Ectodermal cell (in vitro differentiated cells): ENCODE data around the gene PI16.
A peak's percentile ranks its signal among the peaks of the same experiment; 100 is the strongest.
"Not testable (repeated sequence)": the region's sequence is repeated elsewhere in the genome, so short reads cannot be mapped to it uniquely, and the experiment has no call there.

Experiments used
- H3K27ac ChIP-seq: 2 replicates; pipeline ENCODE4 v1.7.0; 2013; ENCODE audit warnings: mild to moderate bottlenecking, low read depth, low read length; ENCODE audit not compliant: insufficient read depth, poor library complexity, severe bottlenecking
- H3K27me3 ChIP-seq: 2 replicates; pipeline ENCODE4 v1.7.0; 2013; ENCODE audit warnings: mild to moderate bottlenecking, low read length; ENCODE audit not compliant: insufficient read depth, control insufficient read depth, poor library complexity, severe bottlenecking
- H3K36me3 ChIP-seq: one replicate; pipeline ENCODE4 v1.7.0; 2013; ENCODE audit warnings: low read length; ENCODE audit not compliant: control insufficient read depth, insufficient read depth
- H3K4me1 ChIP-seq: one replicate; pipeline ENCODE4 v1.7.0; 2013; ENCODE audit warnings: low read length; ENCODE audit not compliant: control insufficient read depth, insufficient read depth
- H3K4me3 ChIP-seq: 2 replicates; pipeline ENCODE4 v1.7.0; 2013; ENCODE audit warnings: low read depth, low read length, control low read depth; ENCODE audit not compliant: insufficient read depth
- H3K9me3 ChIP-seq: 2 replicates; pipeline ENCODE4 v1.7.0; 2013; ENCODE audit warnings: mild to moderate bottlenecking, low read length, moderate library complexity; ENCODE audit not compliant: control insufficient read depth
- WGBS, 2 experiments: methylation state at CpG; one replicate each; pipeline ENCODE4 v1.1.7; 2013; ENCODE audit warnings: missing lambda C conversion rate in 2 of 2; 5-methylcytosine and 5-hydroxymethylcytosine counted together

PI16 gene

GRCh38 chr6:36983538-36983937 is 29.0 kb downstream of the PI16 start:
- Histone ChIP-seq H3K27ac (no peak overlapping the region), H3K36me3 (peaks cover 3% of the 10 kb centered on the region), H3K9me3 (no peaks in the 10 kb centered on the region), H3K4me3 (no peak overlapping the region), H3K27me3 (no peaks in the 10 kb centered on the region), H3K4me1 (peaks cover 39% of the 10 kb centered on the region)
- WGBS, 2 experiments: 95 to 96% methylated on average over 3 of the region's 3 CpGs

GRCh38 chr6:36984581-36985416 is 30.3 kb downstream of the PI16 start:
- H3K27me3 ChIP-seq: no peaks in the 10 kb centered on the region
- peak overlapping the region; percentile 38 for H3K27ac ChIP-seq
- H3K4me3 ChIP-seq: peak overlapping the region; percentile 91
- peaks cover 39% of the 10 kb centered on the region for H3K4me1 ChIP-seq
- H3K36me3 ChIP-seq: no peaks in the 10 kb centered on the region
- no peaks in the 10 kb centered on the region for H3K9me3 ChIP-seq
- 5 to 7% methylated on average over 19 of the region's 19 CpGs for WGBS, 2 experiments

GRCh38 chr6:36985417-36985807 is 30.9 kb downstream of the PI16 start:
- H3K4me3 ChIP-seq: peak overlapping the region; percentile 91
- WGBS, 2 experiments: 0% methylated on average over 14 to 15 of the region's 15 CpGs
- H3K27me3 ChIP-seq: no peaks in the 10 kb centered on the region
- H3K9me3 ChIP-seq: no peaks in the 10 kb centered on the region
- peaks cover 38% of the 10 kb centered on the region for H3K4me1 ChIP-seq
- H3K36me3 ChIP-seq: no peaks in the 10 kb centered on the region
- peak overlapping the region; percentile 64 for H3K27ac ChIP-seq

GRCh38 chr6:36985808-36986703 is 31.5 kb downstream of the PI16 start, which contains the start of gene MTCH1:
MTCH1 (minus strand) TSS chr6:36986196; CDS start chr6:36986173, 23 bp downstream.
- H3K27me3 ChIP-seq: no peaks in the 10 kb centered on the region
- H3K4me3 ChIP-seq: peak within 1 kb of the TSS; percentile 91
- peaks cover 31% of the 10 kb centered on the region for H3K4me1 ChIP-seq
- WGBS, 2 experiments: 0% methylated on average over 101 of the region's 101 CpGs
- no peaks in the 10 kb centered on the region for H3K36me3 ChIP-seq
- H3K9me3 ChIP-seq: no peaks in the 10 kb centered on the region
- H3K27ac ChIP-seq: peak within 1 kb of the TSS; percentile 70

- H3K27me3 ChIP-seq: no peaks in the 10 kb centered on the region
- H3K9me3 ChIP-seq: no peaks in the 10 kb centered on the region
- WGBS, 2 experiments: 8 to 9% methylated on average over 7 to 8 of the region's 8 CpGs
- no peaks in the 10 kb centered on the region for H3K36me3 ChIP-seq
- H3K4me3 ChIP-seq: peak overlapping the region; percentile 91
- H3K27ac ChIP-seq: peak overlapping the region; percentile 70
- H3K4me1 ChIP-seq: peaks cover 25% of the 10 kb centered on the region
These were observed 32.1 kb downstream of the PI16 start for GRCh38 chr6:36986704-36987047.

GRCh38 chr6:36989264-36989663 is 34.7 kb downstream of the PI16 start:
- 83 to 85% methylated on average over 6 of the region's 6 CpGs for WGBS, 2 experiments
- no peaks in the 10 kb centered on the region for H3K9me3 ChIP-seq

GRCh38 chr6:36990401-36990800 is 35.9 kb downstream of the PI16 start:
- H3K27me3 ChIP-seq, H3K4me1 ChIP-seq, H3K36me3 ChIP-seq, H3K9me3 ChIP-seq, H3K4me3 ChIP-seq, H3K27ac ChIP-seq: not testable (repeated sequence)
- 88 to 92% methylated on average over 2 of the region's 2 CpGs for WGBS, 2 experiments

More at GRCh38 chr6:36989264-36989663, 34.7 kb downstream of the PI16 start:
- Histone ChIP-seq H3K4me1 (peaks cover 9% of the 10 kb centered on the region), H3K36me3 (no peaks in the 10 kb centered on the region), H3K27ac (no peak overlapping the region), H3K27me3 (no peaks in the 10 kb centered on the region), H3K4me3 (no peak overlapping the region)

GRCh38 chr6:36997811-36998722 is 43.5 kb downstream of the PI16 start:
- Histone ChIP-seq H3K4me1 (peaks cover 26% of the 10 kb centered on the region), H3K27ac (no peak overlapping the region), H3K36me3 (no peaks in the 10 kb centered on the region), H3K4me3 (no peak overlapping the region), H3K27me3 (no peaks in the 10 kb centered on the region), H3K9me3 (no peaks in the 10 kb centered on the region)
- WGBS, 2 experiments: 81 to 83% methylated on average over 18 of the region's 18 CpGs

GRCh38 chr6:36998723-36999038 is 44.1 kb downstream of the PI16 start:
- WGBS, 2 experiments: 89 to 92% methylated on average over 8 of the region's 8 CpGs
- H3K27ac ChIP-seq: no peak overlapping the region

More at GRCh38 chr6:36998723-36999038, 44.1 kb downstream of the PI16 start:
- H3K9me3 ChIP-seq: no peaks in the 10 kb centered on the region
- H3K4me1 ChIP-seq: peaks cover 26% of the 10 kb centered on the region
- H3K36me3 ChIP-seq: no peaks in the 10 kb centered on the region
- H3K27me3 ChIP-seq: no peaks in the 10 kb centered on the region
- no peak overlapping the region for H3K4me3 ChIP-seq
